ENCODE results near the gene EIF5AL1. TPM values are rescaled to one million over a fixed set of nuclear protein-coding genes. Genes with fewer than 3 reads are reported as not detected.
"Not testable (repeated sequence)": the region's sequence is repeated elsewhere in the genome, so short reads cannot be mapped to it uniquely, and the experiment has no call there.

Gene EIF5AL1
- total and polyA plus RNA-seq, 3 experiments from 2014 or later = 0.16 to 2.9 (median 2.6) TPM

- H3K27me3 ChIP-seq (ENCODE audit: insufficient read depth, low read length, poor library complexity, severe bottlenecking); H3K4me1 Mint-ChIP-seq; H3K9me3 Mint-ChIP-seq; H3K9me3 ChIP-seq (ENCODE audit: low read length); H3K4me3 ChIP-seq (ENCODE audit: low read length); H3K36me3 Mint-ChIP-seq; CTCF ChIA-PET; H3K36me3 ChIP-seq (ENCODE audit: insufficient read depth, low read length); DNase-seq; H3K27ac ChIP-seq (ENCODE audit: low read depth, low read length); POLR2A ChIA-PET; H3K27ac Mint-ChIP-seq; H3K4me1 ChIP-seq (ENCODE audit: insufficient read depth, low read length); H3K4me3 Mint-ChIP-seq; H3K27me3 Mint-ChIP-seq: not testable (repeated sequence)
Measured at GRCh38 chr10:79528261-79528660, 15.9 kb downstream of the EIF5AL1 start.

GRCh38 chr10:79533142-79533902 is 21.0 kb downstream of the EIF5AL1 start:
- H3K9me3 ChIP-seq (ENCODE audit: low read length); H3K36me3 ChIP-seq (ENCODE audit: insufficient read depth, low read length); H3K9me3 Mint-ChIP-seq; H3K27me3 ChIP-seq (ENCODE audit: insufficient read depth, low read length, poor library complexity, severe bottlenecking); H3K27ac ChIP-seq (ENCODE audit: low read depth, low read length); H3K4me1 ChIP-seq (ENCODE audit: insufficient read depth, low read length); H3K27me3 Mint-ChIP-seq; H3K4me3 Mint-ChIP-seq; DNase-seq; H3K4me3 ChIP-seq (ENCODE audit: low read length); CTCF ChIA-PET; H3K4me1 Mint-ChIP-seq; POLR2A ChIA-PET; H3K36me3 Mint-ChIP-seq; H3K27ac Mint-ChIP-seq: not testable (repeated sequence)

- H3K36me3 ChIP-seq (ENCODE audit: insufficient read depth, low read length); H3K36me3 Mint-ChIP-seq; H3K4me1 Mint-ChIP-seq; H3K27ac Mint-ChIP-seq; H3K27ac ChIP-seq (ENCODE audit: low read depth, low read length); POLR2A ChIA-PET; CTCF ChIA-PET; H3K9me3 ChIP-seq (ENCODE audit: low read length); H3K4me3 Mint-ChIP-seq; H3K27me3 Mint-ChIP-seq; H3K4me3 ChIP-seq (ENCODE audit: low read length); H3K27me3 ChIP-seq (ENCODE audit: insufficient read depth, low read length, poor library complexity, severe bottlenecking); H3K9me3 Mint-ChIP-seq; DNase-seq; H3K4me1 ChIP-seq (ENCODE audit: insufficient read depth, low read length): not testable (repeated sequence)
Measured at GRCh38 chr10:79533903-79534175, 21.5 kb downstream of the EIF5AL1 start.

GRCh38 chr10:79538311-79538710 is 26.0 kb downstream of the EIF5AL1 start:
- H3K4me3 ChIP-seq (ENCODE audit: low read length); H3K36me3 ChIP-seq (ENCODE audit: insufficient read depth, low read length); H3K4me1 Mint-ChIP-seq; H3K9me3 Mint-ChIP-seq; H3K4me3 Mint-ChIP-seq; H3K27ac ChIP-seq (ENCODE audit: low read depth, low read length); H3K9me3 ChIP-seq (ENCODE audit: low read length); DNase-seq; H3K36me3 Mint-ChIP-seq; H3K4me1 ChIP-seq (ENCODE audit: insufficient read depth, low read length); POLR2A ChIA-PET; CTCF ChIA-PET; H3K27me3 Mint-ChIP-seq; H3K27me3 ChIP-seq (ENCODE audit: insufficient read depth, low read length, poor library complexity, severe bottlenecking): not testable (repeated sequence)
- peak overlapping the region in 1 of 8 donors; percentile 24 for H3K27ac Mint-ChIP-seq

GRCh38 chr10:79540930-79541329 is 28.6 kb downstream of the EIF5AL1 start:
- DNase-seq, POLR2A ChIA-PET: not testable (repeated sequence)

GRCh38 chr10:79542626-79543025 is 30.3 kb downstream of the EIF5AL1 start:
- Histone ChIP-seq H3K27ac (ENCODE audit: low read depth, low read length) (no peak overlapping the region), H3K27me3 (ENCODE audit: insufficient read depth, low read length, poor library complexity, severe bottlenecking) (no peaks in the 10 kb centered on the region), H3K36me3 (ENCODE audit: insufficient read depth, low read length) (no peaks in the 10 kb centered on the region), H3K4me3 (ENCODE audit: low read length) (no peak overlapping the region), H3K9me3 (ENCODE audit: low read length) (no peaks in the 10 kb centered on the region), H3K4me1 (ENCODE audit: insufficient read depth, low read length) (peaks cover 4% of the 10 kb centered on the region)
- Mint-ChIP-seq H3K27me3 (peaks cover 0 to 2% of the 10 kb centered on the region in 2 donors), H3K4me1 (peaks cover 0 to 19% (median 9%) of the 10 kb centered on the region in 3 donors), H3K4me3 (peak overlapping the region in 3 of 7 donors; percentile 3 to 13 (median 8)), H3K36me3 (peaks cover 0 to 4% (median 2%) of the 10 kb centered on the region in 3 donors), H3K9me3 (peaks cover 0 to 2% (median 0%) of the 10 kb centered on the region in 5 donors), H3K27ac (peak overlapping the region in 5 of 8 donors; percentile 5 to 56 (median 22))
- DNase-seq = no peak
- CTCF ChIA-PET = no interaction called here
- POLR2A ChIA-PET = no interaction called here

More at GRCh38 chr10:79540930-79541329, 28.6 kb downstream of the EIF5AL1 start:
- H3K4me1 ChIP-seq (ENCODE audit: insufficient read depth, low read length); H3K27me3 ChIP-seq (ENCODE audit: insufficient read depth, low read length, poor library complexity, severe bottlenecking); CTCF ChIA-PET; H3K9me3 ChIP-seq (ENCODE audit: low read length); H3K27me3 Mint-ChIP-seq; H3K4me3 Mint-ChIP-seq; H3K4me1 Mint-ChIP-seq; H3K4me3 ChIP-seq (ENCODE audit: low read length); H3K27ac Mint-ChIP-seq; H3K36me3 Mint-ChIP-seq; H3K36me3 ChIP-seq (ENCODE audit: insufficient read depth, low read length); H3K27ac ChIP-seq (ENCODE audit: low read depth, low read length); H3K9me3 Mint-ChIP-seq: not testable (repeated sequence)

GRCh38 chr10:79544408-79544807 is 32.1 kb downstream of the EIF5AL1 start:
- CTCF ChIA-PET; H3K27me3 Mint-ChIP-seq; H3K27me3 ChIP-seq (ENCODE audit: insufficient read depth, low read length, poor library complexity, severe bottlenecking); H3K4me3 ChIP-seq (ENCODE audit: low read length); H3K9me3 Mint-ChIP-seq; H3K36me3 Mint-ChIP-seq; H3K27ac ChIP-seq (ENCODE audit: low read depth, low read length); H3K4me3 Mint-ChIP-seq; H3K36me3 ChIP-seq (ENCODE audit: insufficient read depth, low read length); DNase-seq; POLR2A ChIA-PET; H3K27ac Mint-ChIP-seq; H3K9me3 ChIP-seq (ENCODE audit: low read length): not testable (repeated sequence)
- H3K4me1 ChIP-seq (ENCODE audit: insufficient read depth, low read length) = peaks cover 13% of the 10 kb centered on the region
- H3K4me1 Mint-ChIP-seq = peaks cover 0 to 26% (median 14%) of the 10 kb centered on the region in 3 donors

GRCh38 chr10:79544926-79545659 is 32.8 kb downstream of the EIF5AL1 start:
- CTCF ChIA-PET = not testable (repeated sequence)

More at GRCh38 chr10:79544926-79545659, 32.8 kb downstream of the EIF5AL1 start:
- H3K4me3 ChIP-seq (ENCODE audit: low read length); H3K27ac ChIP-seq (ENCODE audit: low read depth, low read length); H3K36me3 Mint-ChIP-seq; DNase-seq; H3K27me3 ChIP-seq (ENCODE audit: insufficient read depth, low read length, poor library complexity, severe bottlenecking); H3K9me3 Mint-ChIP-seq; H3K9me3 ChIP-seq (ENCODE audit: low read length); H3K36me3 ChIP-seq (ENCODE audit: insufficient read depth, low read length); POLR2A ChIA-PET; H3K4me3 Mint-ChIP-seq; H3K27me3 Mint-ChIP-seq: not testable (repeated sequence)
- peaks cover 13% of the 10 kb centered on the region for H3K4me1 ChIP-seq (ENCODE audit: insufficient read depth, low read length)
- H3K4me1 Mint-ChIP-seq = peaks cover 0 to 26% (median 14%) of the 10 kb centered on the region in 3 donors
- H3K27ac Mint-ChIP-seq = peak overlapping the region in 1 of 8 donors; percentile 34

All from CD8-positive, alpha-beta memory T cell (primary cell).